DND-41 (cell line): ENCODE results near the gene POC1A.

ENCODE experiments used
- CTCF ChIP-seq: IDR thresholded peaks from 2 replicates; pipeline ENCODE4 v1.5.1; 2012; ENCODE audit warnings: borderline replicate concordance, low read length, moderate library complexity, mild to moderate bottlenecking; ENCODE audit not compliant: poor library complexity, severe bottlenecking; ENCODE audit errors: extremely low read depth
- EZH2 ChIP-seq: IDR thresholded peaks from 3 replicates; pipeline ENCODE4 v1.6.1; 2012; ENCODE audit warnings: borderline replicate concordance, low read depth, mild to moderate bottlenecking, moderate library complexity, low read length, inconsistent platforms; ENCODE audit not compliant: severe bottlenecking

GRCh38 chr3:52182691-52183090, 28.5 kb upstream of the POC1A start:
- TF ChIP-seq EZH2 (no peak), CTCF (no peak)
